Activated CD8-positive, alpha-beta memory T cell treated with anti-CD3 and anti-CD28 coated beads for 36 hours (primary cell): ENCODE measurements around the gene INSRR. TPM values are rescaled to one million over a fixed set of nuclear protein-coding genes. Genes with fewer than 3 reads are reported as not detected.

Experiments used
- CTCF ChIA-PET: fragments of 350-600 bp; sonication (Branson Sonifier 250); formaldehyde crosslinking; loops from one replicate; lab custom pipeline; 2021; ENCODE audit warnings: antibody characterized with exemption; lab: Charles Lee
- POLR2A ChIA-PET: fragments of 350-600 bp; sonication (Branson Sonifier 250); formaldehyde crosslinking; loops from one replicate; lab custom pipeline; 2021; ENCODE audit warnings: antibody characterized with exemption; lab: Charles Lee
- total RNA-seq, 2 experiments: library from RNA; stranded (reverse); gene quantifications; one replicate each; pipeline ENCODE4 v1.2.3, GENCODE V29; 2021

The INSRR gene
- total RNA-seq, 2 experiments from 2014 or later, result not detected

DNA sequence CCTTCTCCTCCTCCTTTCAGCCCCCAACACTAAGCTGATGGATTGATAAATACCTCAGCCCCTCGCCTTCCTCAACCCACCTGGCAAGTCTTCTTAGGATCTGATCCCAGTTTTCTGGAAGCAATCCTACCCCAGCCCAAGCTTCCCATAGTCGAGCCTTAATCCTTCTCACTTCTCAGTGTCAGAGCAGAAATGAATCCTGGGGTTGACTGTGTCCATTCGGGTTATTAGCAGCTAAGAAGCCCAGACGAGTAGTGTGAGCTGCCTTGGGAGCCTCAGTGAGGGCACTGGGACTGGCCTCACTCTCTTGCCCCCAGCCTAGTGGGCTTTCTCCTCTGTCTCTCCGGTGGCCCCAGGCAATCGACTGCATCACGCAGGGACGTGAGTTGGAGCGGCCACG lies 22.2 kb upstream of the INSRR start:
- CTCF ChIA-PET, result interaction anchor here (1.2 to 2.1 kb wide), 3 partner anchors 9 to 42 kb away, joined by 3 to 8 read pairs (median 6); no protein-coding TSS in a partner anchor
- POLR2A ChIA-PET, result no interaction called here

DNA sequence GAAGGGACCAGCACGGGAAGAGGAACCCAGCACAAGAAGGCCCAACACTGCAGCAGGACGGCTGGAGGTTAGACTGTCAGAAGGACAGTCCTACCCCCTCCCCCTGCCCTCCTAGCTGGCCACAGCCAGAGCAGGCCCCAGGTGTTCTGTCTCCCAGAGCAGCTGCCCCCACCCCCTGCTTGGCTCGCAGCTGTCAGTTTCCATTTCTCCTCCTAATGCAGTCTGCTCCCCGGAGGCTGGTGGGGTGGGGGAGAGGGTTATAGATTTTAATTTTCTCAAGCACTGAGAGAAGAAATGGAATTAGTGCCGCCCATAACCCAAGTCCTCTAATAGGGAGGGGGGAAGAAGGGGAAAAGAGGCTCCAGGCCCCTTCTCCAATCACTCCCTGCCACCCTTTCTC lies 21.6 kb upstream of the INSRR start:
- POLR2A ChIA-PET, result no interaction called here
- CTCF ChIA-PET, result interaction anchor here (0.7 to 2.1 kb wide), 4 partner anchors 9 to 12 kb away, joined by 3 to 8 read pairs (median 4); no protein-coding TSS in a partner anchor

DNA sequence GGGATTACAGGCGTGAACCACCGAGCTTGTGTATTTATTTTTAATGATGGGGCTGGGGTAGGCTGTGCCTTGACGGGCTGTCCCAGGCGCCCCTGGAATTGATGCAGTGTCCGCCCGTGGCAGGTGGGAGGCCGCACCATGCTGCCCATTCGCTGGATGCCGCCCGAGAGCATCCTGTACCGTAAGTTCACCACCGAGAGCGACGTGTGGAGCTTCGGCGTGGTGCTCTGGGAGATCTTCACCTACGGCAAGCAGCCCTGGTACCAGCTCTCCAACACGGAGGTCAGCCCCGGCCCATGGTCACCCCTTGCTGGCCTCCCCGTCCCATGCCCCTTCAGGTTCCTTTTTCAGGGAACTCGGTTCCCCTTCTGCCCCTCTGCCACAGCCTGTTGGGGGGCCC lies 21.0 kb upstream of the INSRR start:
- POLR2A ChIA-PET, result no interaction called here

DNA sequence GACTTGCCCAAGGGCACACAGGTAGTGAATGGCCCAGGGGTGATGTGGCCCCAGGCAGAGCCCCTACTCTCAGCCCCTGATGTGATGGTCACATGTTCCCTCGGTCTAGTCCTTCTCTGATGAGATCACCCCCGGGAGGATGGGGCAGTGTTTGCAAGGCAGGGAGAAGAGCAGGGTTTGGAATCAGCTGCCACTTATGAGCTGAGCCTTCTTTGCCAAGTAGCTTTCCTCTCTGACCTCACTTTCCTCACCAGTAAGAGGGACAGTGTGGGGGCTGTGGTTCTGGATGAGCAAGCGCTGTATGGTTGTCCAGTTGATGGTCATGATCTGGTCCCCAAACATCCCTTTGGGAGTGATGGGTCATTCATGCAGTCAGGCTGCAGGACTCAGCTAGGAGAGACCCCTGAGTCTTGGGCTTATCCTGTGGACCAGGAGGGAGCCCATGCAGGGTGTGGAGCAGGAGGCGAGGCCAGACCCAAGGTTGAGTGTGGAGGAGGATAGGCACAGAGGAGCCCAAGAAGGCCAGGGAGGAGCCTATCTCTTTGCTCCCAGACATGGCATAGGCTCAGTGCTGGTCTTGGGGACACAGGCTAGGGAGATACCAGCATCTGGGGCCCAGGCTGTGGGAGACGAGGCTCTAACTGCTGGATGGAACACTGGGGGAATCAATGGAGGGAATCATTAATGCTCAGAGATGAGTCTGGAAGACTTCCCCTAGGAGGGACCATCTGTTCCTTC lies 18.7 kb upstream of the INSRR start:
- CTCF ChIA-PET, result no interaction called here

More for the DNA sequence above, 21.0 kb upstream of the INSRR start:
- CTCF ChIA-PET, result interaction anchor here (0.7 to 2.1 kb wide), 3 partner anchors 9 to 13 kb away, joined by 3 to 8 read pairs (median 3); no protein-coding TSS in a partner anchor

DNA sequence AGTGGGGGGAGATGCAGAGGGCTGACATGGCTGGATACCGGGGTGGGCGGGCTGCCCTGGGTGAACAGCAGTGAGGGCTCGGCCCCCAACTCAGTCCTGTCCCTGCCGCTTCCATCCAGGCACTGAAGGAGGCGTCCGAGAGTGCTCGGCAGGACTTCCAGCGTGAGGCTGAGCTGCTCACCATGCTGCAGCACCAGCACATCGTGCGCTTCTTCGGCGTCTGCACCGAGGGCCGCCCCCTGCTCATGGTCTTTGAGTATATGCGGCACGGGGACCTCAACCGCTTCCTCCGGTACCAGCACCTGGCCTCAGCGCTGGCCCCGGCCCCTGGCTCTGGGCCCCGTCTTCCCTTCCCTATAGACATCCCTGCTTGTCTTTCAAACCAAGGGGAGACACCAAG lies 17.4 kb upstream of the INSRR start:
- POLR2A ChIA-PET, result no interaction called here
- CTCF ChIA-PET, result no interaction called here

More for the DNA sequence above, 18.7 kb upstream of the INSRR start:
- POLR2A ChIA-PET, result interaction anchor here (0.6 kb wide), 1 partner anchor 102 kb away, joined by 3 read pairs; no protein-coding TSS in a partner anchor

DNA sequence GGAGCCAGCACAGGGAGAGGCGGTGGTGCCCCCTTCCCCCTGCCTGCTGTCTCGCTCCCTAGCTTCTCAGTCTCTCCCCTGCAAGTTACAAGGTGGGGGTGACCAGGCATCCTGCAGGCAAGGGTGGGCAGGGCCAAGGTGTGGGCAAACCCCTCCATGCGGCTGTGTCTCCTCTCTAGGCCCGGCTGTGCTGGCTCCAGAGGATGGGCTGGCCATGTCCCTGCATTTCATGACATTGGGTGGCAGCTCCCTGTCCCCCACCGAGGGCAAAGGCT lies 16.4 kb upstream of the INSRR start:
- CTCF ChIA-PET, result interaction anchor here (1.5 kb wide), 1 partner anchor 36 kb away, joined by 5 read pairs; no protein-coding TSS in a partner anchor
- POLR2A ChIA-PET, result no interaction called here

DNA sequence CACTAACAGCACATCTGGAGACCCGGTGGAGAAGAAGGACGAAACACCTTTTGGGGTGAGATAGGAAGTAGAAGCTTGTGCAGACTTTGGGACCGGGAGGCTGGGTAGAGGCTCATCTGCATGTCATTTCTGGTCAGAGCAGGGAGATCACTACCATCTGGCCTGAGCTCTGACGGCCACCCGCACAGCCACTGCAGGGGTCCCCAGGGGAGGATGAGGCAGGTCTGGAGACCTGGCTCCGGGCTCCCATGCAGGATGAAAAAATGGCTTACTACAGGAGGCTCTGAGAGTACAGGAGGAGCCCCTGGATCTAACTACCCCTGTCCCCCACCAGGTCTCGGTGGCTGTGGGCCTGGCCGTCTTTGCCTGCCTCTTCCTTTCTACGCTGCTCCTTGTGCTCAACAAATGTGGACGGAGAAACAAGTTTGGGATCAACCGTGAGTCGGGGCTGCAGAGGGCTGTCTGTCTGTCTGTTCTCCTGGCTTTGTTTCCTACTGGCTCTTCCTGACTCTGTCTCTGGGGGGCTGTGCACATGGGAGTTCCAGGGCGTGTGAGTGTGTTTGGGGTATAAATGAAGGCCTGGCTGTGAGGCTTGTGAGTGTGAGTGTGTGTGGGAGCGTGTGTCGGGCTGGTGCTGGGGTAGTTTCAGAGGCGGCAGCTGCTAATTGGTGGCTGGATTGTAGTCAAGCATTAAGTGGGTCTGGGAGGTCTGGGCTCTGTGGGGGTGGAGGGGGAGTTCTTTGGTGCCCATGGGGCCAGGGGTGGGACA lies 15.8 kb upstream of the INSRR start:
- ChIA-PET POLR2A (no interaction called here), CTCF (interaction anchor here (1.5 kb wide), 1 partner anchor 36 kb away, joined by 5 read pairs; no protein-coding TSS in a partner anchor)

DNA sequence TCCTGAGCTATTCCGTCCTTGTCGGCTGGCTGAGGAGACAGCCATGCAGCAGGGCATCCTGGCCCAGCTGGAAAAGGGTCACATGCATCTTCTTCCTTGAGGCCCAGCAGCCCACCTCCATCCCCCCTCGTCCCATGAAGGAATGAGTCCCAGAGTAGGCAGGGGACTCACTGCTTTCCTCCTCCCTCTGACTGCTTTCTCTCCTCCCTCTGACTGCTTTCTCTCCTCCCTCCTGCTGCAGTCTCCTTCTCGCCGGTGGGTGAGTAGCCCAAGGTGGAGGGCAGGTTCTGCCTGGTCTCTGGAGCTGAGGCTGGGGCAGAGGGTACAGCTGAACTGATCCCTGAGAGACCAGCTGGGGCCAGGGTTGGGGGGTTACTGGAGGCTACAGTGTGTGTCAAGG lies 15.2 kb upstream of the INSRR start:
- ChIA-PET CTCF (interaction anchor here (1.5 kb wide), 1 partner anchor 35 kb away, joined by 5 read pairs; no protein-coding TSS in a partner anchor), POLR2A (no interaction called here)

DNA sequence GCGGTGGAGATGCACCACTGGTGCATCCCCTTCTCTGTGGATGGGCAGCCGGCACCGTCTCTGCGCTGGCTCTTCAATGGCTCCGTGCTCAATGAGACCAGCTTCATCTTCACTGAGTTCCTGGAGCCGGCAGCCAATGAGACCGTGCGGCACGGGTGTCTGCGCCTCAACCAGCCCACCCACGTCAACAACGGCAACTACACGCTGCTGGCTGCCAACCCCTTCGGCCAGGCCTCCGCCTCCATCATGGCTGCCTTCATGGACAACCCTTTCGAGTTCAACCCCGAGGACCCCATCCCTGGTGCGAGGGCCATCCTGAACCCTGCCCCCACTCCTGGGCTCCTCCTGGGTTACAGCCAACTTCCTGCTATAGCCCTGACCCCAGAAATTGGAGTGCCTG lies 14.7 kb upstream of the INSRR start:
- ChIA-PET POLR2A (no interaction called here), CTCF (interaction anchor here (0.9 to 1.5 kb wide), 3 partner anchors 14 to 35 kb away, joined by 3 to 6 read pairs (median 5); partner anchors contain the start of genes INSRR and NTRK1)

DNA sequence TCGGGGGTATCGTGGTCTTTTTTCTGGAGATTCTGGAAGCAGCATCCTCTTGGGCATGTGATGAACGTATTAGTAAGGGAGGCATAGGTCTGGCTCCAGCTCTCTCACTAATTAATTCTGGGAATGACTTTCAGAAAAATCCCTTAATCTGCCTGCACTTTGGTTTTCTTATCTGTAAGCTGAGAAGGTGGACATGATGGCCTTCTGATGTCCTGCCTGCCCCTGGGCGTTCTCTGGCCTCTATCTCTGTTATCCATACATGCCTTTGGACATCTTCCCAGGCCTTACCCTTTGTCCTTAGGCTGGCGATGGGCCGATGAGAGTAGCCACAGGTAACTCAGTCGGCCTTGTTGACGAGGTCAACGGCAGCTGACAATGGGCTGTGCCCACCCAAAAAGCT lies 10.5 kb upstream of the INSRR start:
- ChIA-PET POLR2A (no interaction called here), CTCF (interaction anchor here (1.1 to 2.2 kb wide), 3 partner anchors 9 to 31 kb away, joined by 3 to 6 read pairs (median 5); partner anchors contain the start of gene NTRK1)

DNA sequence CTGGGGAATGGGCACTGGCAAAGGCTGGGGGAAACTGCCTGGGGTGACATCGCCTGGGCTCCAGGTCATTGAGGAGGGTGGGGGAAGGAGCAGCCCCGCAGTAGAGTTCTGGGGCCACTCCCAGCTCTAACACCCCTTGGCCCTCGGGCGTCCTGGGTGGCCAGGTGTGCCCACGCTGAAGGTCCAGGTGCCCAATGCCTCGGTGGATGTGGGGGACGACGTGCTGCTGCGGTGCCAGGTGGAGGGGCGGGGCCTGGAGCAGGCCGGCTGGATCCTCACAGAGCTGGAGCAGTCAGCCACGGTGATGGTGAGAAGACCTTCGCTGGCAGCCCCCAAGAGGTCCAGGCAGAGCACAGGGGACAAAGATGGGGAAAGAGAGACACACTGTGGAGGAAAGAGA lies 9.4 kb upstream of the INSRR start:
- POLR2A ChIA-PET, result no interaction called here
- CTCF ChIA-PET, result interaction anchor here (1.1 to 1.3 kb wide), 2 partner anchors 8 to 30 kb away, joined by 3 to 5 read pairs; partner anchors contain the start of gene NTRK1

DNA sequence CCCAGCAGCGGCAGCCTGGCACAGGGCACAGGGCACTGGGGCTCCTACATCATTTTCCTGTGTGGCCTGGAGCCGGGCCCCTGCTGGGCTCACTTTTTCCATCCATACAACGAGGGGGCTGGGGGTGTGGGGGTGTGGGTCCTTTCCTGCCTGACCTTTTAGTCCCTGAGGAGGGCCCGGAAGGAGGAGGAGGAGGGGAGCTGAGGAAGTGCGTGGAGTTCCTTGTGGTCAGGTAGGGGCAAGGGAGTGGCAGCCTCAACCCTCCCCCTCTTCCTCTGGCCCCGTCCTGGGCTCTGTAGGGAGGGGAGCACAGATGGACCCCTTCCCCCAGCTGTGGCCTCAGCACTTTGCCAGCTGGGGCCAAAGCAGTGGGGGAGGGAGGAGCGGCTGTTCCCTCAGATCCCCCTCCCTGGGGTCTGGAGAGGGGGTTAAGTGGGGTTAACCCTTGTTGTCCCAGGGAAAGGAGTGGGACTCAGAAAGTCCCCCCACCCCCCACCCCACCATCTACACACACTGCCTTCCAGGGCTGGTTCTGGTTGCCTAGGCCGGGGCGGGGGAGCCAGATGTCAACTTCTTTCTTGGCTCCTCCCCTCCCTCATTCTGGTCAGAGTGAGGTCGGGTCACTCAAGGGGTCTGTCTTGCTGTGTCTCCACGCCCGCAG lies 7.5 kb upstream of the INSRR start:
- POLR2A ChIA-PET, result no interaction called here
- CTCF ChIA-PET, result no interaction called here

DNA sequence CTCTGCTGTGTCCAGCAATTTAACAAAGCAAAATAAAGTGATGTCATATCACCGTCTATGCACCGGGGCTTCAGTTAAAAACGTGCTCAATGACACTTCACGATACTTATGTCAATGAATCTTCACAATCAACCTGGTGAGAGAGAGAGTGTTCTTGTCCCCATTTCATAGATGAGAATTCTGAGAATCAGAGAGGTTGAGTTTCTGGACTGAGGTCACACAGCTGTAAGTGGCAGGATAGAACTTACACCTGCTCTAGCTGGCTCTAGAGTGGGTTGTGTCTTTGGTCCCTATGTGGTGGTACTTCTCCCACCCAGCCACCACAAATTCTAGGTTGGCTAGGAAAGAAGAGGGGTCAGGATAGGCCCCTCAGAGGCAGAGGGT lies 6.9 kb upstream of the INSRR start:
- ChIA-PET POLR2A (no interaction called here), CTCF (interaction anchor here (1.5 kb wide), 1 partner anchor 27 kb away, joined by 6 read pairs; no protein-coding TSS in a partner anchor)

DNA sequence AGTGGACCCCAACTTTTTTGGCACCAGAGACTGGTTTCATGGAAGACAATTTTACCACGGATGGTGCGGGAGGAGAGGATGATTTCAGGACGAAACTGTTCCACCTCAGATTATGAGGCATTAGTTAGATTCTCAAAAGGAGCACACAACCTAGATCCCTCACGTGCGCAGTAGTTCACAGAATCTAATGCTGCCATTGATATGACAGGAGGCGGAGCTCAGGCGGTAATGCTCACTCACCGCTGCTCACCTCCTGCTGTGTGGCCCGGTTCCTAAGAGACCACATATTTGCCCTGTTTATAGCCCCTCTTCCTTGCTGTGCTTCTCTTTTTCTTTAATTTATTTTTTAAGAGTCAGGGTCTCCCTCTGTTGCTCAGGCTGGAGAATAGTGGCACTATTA lies 6.3 kb upstream of the INSRR start:
- ChIA-PET POLR2A (no interaction called here), CTCF (interaction anchor here (0.7 to 1.5 kb wide), 4 partner anchors 15 to 182 kb away, joined by 3 to 6 read pairs (median 4); no protein-coding TSS in a partner anchor)

DNA sequence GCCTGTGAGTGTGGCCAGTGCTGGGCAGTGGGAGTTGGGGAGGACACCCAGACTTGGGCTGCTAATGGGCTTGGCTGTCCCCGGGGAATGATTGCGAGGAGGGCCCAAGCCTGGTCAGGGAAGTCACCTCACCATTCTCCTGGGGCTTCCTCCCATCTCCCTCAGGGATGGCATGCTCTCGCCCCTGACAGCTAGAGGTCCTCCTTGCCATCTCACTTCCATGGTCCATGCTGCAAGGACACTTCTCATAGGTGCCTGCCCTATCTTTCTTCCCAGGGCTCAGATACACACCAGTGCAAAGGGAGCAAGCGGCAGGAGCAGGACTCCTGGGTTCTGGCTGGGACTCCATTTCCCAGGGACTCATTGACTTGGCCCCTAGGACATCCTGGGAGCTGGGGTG lies 5.9 kb upstream of the INSRR start:
- ChIA-PET CTCF (interaction anchor here (0.7 to 1.5 kb wide), 5 partner anchors 15 to 181 kb away, joined by 3 to 6 read pairs (median 3); no protein-coding TSS in a partner anchor), POLR2A (no interaction called here)

DNA sequence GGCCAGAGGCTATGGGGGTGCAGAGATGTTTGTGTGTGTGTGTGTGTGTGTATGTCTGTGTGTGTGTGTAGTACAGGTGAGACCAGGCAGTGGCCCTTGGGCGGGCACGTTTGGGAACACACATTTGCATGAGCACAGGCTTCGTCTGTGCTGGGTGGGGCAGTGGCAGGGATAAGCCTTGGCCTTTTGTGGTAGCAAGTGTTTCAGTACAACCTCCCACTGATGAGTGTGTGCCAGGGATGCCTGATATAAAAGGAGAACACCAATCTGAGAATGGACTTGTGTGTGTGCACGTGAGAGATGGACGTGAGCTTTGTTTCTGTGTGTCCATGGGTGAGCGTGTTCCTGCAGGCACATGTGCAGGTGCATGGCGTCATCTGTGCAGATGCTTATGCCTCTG lies 4.7 kb upstream of the INSRR start:
- POLR2A ChIA-PET, result interaction anchor here (0.6 kb wide), 1 partner anchor 63 kb away, joined by 6 read pairs; no protein-coding TSS in a partner anchor
- CTCF ChIA-PET, result interaction anchor here (1.0 kb wide), 2 partner anchors 26 to 50 kb away, joined by 3 to 4 read pairs; no protein-coding TSS in a partner anchor

DNA sequence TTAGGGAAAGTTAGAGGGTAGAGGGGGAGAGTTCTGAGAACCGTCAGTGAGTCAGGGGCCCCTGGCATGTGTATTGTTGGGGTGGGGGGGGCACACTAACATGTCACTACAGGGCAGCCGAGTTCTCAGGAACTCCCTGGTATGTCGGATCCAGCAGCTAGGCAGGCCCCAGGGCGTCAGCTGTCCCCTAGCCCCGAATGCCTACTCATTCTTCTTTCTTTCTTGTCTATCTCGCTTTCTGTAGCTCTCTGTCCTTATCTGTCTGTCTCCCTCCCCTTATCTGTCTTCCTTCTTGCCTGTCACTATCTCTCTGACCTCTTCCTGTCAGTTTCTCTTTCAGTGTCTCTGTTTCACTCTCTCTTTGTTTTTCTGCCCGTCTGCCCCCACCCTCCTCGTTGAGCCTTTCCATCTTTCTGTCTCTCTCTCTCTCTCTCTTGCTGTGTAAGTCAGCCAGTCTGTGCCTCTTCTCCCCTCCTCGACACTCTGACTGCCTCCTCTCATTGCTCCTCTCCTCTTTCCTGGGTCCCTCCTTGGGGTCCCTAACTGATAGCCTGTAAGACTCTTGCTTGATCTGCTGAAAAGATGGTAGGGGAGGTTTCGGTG lies 4.2 kb upstream of the INSRR start:
- ChIA-PET CTCF (interaction anchor here (1.0 to 4.8 kb wide), 3 partner anchors 26 to 136 kb away, joined by 4 to 79 read pairs (median 40); partner anchors contain the start of genes ISG20L2 and METTL25B), POLR2A (interaction anchor here (0.6 kb wide), 1 partner anchor 62 kb away, joined by 6 read pairs; no protein-coding TSS in a partner anchor)

DNA sequence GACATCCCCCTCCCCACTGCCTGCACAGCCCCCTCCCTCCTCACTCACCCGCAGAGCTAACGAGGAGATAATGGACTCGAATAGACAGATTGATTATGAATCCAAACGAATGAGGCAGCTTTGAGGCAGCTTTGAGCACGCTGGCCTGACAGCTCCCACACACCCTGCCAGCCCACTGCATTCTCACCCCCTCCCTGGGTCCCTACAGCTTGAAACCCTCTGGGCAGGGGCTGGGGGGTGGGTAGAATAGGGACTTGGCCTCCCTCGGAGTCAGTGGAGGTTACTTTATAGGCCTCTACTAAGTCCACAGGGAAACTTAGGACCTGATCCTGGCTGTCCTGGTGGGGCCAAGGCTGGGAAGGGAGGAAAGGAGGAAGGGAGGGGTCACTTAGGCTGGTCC lies 3.7 kb upstream of the INSRR start:
- POLR2A ChIA-PET, result no interaction called here
- CTCF ChIA-PET, result interaction anchor here (1.0 to 4.8 kb wide), 3 partner anchors 25 to 136 kb away, joined by 4 to 79 read pairs (median 40); partner anchors contain the start of genes ISG20L2 and METTL25B
